ENCODE measurements around the gene OR52N2.

DNA sequence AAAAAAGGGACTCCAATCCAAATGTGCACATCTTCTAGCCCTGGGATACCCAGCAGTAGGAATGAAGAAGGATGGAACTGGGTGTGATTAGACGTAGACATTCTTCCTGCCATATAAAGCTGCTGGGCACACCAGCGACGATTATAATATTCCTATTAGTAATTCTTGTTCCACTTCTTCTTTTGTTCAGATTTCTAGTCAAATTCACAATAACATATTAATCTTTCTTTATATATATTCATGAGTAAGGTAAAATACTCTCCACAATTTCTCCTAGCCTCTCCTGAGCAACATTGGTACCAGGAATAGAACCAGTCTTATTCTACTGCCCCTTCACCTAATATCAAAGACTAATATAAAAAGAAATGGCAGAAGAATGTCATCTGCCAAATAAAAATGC lies 48.9 kb downstream of the OR52N2 start, which contains the start of gene OR52E8:
- TF ChIP-seq, protein P1, sequence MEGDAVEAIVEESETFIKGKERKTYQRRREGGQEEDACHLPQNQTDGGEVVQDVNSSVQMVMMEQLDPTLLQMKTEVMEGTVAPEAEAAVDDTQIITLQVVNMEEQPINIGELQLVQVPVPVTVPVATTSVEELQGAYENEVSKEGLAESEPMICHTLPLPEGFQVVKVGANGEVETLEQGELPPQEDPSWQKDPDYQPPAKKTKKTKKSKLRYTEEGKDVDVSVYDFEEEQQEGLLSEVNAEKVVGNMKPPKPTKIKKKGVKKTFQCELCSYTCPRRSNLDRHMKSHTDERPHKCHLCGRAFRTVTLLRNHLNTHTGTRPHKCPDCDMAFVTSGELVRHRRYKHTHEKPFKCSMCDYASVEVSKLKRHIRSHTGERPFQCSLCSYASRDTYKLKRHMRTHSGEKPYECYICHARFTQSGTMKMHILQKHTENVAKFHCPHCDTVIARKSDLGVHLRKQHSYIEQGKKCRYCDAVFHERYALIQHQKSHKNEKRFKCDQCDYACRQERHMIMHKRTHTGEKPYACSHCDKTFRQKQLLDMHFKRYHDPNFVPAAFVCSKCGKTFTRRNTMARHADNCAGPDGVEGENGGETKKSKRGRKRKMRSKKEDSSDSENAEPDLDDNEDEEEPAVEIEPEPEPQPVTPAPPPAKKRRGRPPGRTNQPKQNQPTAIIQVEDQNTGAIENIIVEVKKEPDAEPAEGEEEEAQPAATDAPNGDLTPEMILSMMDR (tag by site-specific recombination; IDR thresholded peaks at IDR 0.05) = no peak
- TF ChIP-seq GLI4 (tag by site-specific recombination; IDR thresholded peaks at IDR 0.05) (no peak), ZBTB7A (tag by site-specific recombination; IDR thresholded peaks at IDR 0.05; ENCODE audit: low read depth) (no peak), ZFP3 (tag by site-specific recombination; IDR thresholded peaks at IDR 0.05; ENCODE audit: low read depth) (no peak), ZSCAN23 (tag by site-specific recombination; IDR thresholded peaks at IDR 0.05) (no peak)
